Fibroblast of peridontal ligament (primary cell): ENCODE data around the gene SNX13.

Source experiments
- DNase-seq: peaks from one replicate; pipeline ENCODE4 v3.0.0-alpha.2; 2010; ENCODE audit errors: extremely low read depth

Gene SNX13

DNA sequence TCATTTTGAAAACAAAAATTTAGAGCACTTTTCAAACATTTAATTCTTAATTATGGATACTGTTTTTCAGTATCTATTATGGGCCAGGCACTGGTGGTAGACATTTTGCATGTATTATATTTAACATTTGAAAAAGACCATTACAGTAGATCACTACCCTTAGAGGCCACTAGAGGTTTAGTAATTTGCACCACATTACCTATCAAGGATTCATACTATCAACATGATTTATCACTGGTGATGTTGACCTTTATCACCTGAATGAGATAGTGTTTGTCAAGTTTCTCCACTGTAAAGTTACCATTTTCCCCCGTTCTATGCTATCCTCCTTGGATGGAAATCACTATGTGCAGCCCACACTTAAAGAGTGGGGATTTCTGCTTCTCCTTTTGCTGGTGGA is 4.4 kb upstream of the SNX13 start:
- DNase-seq, result no peak

DNA sequence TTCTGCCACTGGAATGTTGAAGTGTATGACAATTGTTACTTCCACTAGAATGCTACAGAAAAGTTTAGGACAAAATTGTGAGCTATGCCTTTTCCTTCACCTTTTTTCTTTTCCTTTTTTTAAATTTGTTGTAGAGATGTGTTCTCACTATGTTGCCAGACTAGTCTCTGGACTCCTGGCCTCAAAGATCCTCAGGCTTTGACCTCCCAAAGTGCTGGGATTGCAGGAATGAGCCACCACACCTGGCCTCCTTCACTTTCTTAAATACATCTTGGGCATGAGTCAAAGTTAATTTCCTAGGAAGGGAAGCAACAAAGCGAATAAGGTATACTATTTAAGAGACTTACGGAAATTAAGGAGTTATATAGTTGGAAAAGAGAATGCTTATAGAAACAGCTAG is 2.7 kb upstream of the SNX13 start:
- DNase-seq, result no peak

DNA sequence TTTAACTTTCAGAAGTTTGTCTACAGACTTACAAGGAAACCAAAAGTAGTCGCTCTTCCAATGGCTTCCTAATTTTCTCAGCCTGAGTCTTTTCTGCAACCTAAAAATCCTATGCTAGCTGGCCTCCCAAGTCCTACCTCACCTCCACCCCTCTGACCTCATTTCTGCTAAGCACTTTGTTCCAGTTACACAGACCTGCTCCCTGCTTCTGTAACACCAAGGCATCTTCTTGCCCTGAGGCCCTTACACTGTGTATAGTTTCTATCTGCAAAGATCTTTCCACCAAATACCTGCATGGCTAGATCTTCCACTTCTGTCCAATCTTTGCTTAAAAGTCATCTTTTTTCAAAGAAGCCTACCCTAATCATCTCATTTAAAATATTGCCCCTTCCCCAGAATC is 1.9 kb upstream of the SNX13 start:
- no peak for DNase-seq

DNA sequence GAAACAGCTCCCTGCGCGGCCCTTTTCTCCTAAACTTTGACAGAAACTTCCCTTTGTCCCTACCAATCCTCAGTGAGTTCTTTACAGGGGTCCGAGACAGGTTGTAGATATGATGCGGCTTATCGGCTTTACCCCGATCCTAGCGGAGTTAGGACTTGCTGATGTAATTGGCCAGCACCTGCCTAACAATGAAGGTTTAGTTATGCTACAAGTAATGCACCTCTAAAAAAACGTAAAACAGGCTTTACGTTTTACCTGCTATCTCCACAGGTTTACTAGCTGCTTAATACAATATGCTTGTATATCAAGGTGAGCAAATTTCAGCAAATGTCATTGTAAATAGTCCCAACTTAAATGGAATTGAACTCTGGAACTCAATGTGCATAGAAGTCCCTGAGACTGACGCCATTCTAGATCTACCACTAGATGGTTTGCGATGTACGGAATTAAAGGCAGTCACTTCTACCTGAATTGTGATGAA is 697 bp upstream of the SNX13 start:
- peak; percentile 31 for DNase-seq

DNA sequence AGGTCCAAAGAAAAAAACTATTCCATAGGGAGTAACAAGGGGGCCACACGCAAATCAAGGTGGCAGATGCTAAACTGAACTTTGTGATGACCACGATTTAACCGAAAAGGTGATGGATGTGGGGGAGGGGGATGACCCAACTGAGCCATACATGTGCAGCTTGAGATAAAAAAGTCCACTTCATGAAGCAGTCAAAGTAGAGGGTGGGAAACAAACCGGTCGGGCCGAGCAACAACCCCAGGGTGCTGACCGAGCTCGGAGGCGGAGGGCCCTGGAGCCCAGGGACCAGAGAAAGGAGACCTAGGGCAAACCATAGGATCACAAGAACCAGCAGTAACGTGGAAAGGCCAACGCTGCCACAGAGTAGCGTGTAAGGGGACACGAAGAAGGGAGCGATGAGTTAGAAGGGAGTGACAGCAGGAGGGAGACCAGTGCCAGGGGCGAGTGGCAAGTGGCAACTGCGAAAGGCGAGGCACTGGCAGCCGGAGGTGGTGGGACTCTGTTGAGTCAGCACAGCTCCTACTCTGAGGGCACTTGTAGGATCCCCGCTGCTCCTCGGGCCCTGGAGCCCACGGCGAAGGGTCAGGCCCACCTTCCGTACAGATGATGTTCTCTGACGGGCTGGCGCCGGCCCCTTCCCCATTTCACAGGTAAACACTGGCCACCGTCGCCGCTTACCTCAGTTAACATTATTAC is 540 bp downstream of the SNX13 start:
- peak; percentile 25 for DNase-seq

- peak; percentile 66 for DNase-seq
Measured at GRCh38 chr7:17939211-17939605, 1.1 kb downstream of the SNX13 start.

- no peak for DNase-seq
Measured at GRCh38 chr7:17937506-17938120, 2.7 kb downstream of the SNX13 start.

- no peak for DNase-seq
Measured at GRCh38 chr7:17936321-17936720, 4.0 kb downstream of the SNX13 start.

GRCh38 chr7:17934612-17935240 is 5.6 kb downstream of the SNX13 start:
- no peak for DNase-seq

GRCh38 chr7:17934094-17934493 is 6.2 kb downstream of the SNX13 start:
- DNase-seq, result no peak

DNA sequence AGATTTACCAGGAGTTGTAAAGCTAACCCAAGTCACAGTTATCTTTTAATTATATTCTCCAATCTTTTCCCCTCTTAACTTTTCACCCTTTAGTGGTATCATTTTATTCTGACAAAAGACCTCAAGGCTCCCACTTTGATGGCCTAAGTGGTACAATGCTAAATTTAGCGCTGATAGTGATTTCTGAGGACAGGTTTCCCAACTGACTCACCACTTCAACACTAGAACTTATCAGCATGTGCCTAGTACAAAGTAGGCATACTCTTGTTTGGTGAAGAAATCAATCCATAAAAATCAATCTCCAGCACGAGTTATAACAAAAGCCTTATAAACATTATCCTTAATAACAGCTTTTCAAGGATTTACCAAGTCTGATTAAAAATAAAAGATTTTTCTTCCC is 7.5 kb downstream of the SNX13 start:
- no peak for DNase-seq

- DNase-seq, result no peak
Measured at GRCh38 chr7:17931069-17931468, 9.2 kb downstream of the SNX13 start.

GRCh38 chr7:17930546-17930945 is 9.7 kb downstream of the SNX13 start:
- no peak for DNase-seq

DNA sequence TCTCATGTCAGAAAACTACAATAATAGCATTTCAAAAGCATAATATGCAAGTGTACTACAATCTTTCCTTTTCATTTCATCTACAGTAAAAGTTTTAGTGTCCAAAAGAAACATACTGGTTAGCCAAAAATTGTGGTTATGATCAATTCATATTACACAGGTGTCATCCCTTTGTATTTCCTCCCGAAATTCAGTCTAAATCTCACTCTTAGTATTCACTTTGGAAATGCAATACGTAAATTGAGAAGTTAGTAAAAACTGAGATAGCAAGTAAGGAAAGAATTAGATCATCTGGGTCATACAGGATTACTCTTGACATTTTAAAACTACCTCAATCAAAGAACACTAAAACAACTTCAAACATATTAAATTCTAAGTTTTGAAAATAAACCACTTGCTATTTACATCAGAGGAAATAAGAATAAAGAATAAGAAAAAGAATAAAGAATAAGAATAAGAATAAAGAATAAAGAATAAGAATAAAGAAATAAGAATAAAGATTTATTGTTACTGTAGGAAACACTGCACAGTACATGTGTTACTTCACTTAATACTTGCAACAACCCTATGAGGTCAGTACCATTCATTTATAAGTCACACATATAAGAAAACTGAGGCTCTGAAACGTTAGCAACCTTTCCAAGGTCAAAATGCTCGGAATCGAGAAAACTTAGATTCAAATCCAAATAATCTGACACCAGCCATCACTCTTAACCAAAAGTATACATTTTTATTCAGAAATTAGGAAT is 10.5 kb downstream of the SNX13 start:
- no peak for DNase-seq

GRCh38 chr7:17928055-17928454 is 12.2 kb downstream of the SNX13 start:
- DNase-seq, result no peak

DNA sequence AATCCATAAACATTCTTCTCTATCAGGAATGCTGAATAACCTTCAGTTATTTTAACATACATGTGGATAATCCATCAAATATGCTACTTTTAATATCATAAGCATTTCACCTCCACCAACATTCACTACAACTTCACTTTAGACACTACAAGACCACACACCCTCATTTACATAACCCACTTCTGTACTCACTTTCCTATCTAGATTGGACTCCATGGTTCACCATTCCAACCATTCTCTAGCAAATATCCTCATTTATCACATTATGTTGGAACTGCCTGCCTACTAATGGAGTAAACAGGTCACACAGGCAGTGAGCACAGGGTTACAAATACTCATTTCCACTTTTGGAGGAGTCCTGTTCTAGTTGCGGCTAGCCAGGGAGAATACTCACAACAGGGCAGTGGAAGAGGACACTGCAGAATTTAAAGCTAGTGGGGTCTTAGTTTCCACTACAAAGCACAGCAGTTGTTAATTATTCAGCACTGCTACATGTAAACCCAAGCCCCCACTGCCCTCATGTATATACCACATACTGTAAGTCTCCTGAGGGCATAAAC is 18.4 kb downstream of the SNX13 start:
- no peak for DNase-seq

- no peak for DNase-seq
Measured at GRCh38 chr7:17917842-17918241, 22.5 kb downstream of the SNX13 start.

- no peak for DNase-seq
Measured at GRCh38 chr7:17916786-17917185, 23.5 kb downstream of the SNX13 start.

- DNase-seq, result peak; percentile 9
Measured at GRCh38 chr7:17915796-17916195, 24.5 kb downstream of the SNX13 start.

DNA sequence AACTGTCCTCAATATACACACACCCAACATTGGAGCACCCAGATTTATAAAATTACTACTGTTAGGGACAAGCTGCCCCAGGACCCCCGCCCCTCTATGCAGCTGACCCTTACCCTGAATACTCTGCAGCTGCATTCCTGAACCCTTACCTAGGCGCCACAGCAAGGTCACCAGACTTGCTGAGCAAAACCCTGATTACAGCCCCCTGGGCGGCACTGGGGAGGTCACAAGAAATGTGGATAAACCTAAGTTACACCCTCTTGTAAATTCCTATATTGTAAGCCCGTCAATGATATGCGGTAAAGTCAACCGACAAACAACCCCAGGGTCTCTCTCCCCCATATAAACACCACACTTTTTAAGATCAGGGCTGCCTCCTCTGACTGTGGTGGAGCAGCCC is 25.1 kb downstream of the SNX13 start:
- DNase-seq, result no peak

DNA sequence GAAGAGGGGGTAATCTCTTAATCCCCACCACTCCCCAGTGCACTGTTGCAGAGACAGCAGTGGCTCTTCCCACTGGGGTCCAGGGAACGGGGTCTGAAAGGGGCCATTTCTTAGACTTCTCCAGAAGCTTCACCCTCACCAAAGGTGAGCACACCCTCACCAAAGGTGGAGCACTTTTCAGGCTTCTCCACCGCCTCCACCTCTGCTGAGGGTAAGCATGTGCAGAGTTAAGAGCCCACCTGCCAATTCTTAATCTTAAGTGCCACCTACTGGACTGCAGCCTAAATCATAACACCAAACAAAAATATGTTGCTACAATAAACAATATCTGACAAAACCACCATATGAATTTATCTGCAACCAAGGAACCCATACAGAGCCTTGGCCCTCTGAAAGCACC is 27.0 kb downstream of the SNX13 start:
- DNase-seq, result no peak

DNA sequence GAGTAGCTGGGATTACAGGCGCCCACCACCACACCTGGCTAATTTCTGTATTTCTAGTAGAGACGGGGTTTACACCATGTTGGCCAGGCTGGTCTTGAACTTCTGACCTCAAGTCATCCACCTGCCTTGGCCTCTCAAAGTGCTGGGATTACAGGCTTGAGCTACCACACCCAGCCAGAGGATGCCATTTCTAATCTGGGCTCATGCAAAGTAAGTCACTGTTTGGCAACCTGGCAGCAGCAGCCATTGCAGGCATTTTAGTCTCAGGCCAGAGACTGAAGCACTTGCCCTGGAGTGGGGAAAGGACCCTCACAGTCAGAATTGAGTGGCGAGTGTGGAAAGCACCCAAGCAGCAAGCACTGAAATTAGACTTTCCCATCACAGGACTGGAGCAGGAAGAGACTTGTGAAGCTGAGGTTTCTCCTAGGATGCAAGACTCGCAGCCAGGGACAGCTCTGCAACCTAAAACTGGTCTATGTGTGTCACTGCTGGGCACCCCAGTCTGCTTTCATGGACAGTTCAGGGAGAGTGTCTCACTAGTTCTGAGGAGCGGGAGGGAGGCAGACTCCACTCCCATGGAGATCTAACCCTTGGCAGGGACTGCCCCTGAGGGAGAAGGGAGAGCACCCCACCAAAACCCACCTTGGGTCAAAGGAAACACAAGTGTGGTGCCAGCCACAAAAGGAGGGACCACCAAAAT is 27.6 kb downstream of the SNX13 start:
- no peak for DNase-seq
